Stomach (tissue), 4 donors: Measurements from ENCODE around the gene DHDH.

Experiments
- CTCF ChIP-seq, 7 experiments: fragments of 450-650 bp in 4 of 7; fragments of 200-600 bp in 3 of 7; sonication (generic) in 3 of 7; IDR thresholded peaks; one replicate each; pipeline ENCODE4 v1.5.1; 2016 to 2019; ENCODE audit warnings: antibody characterized with exemption in 7 of 7, control low read depth in 2 of 7, mild to moderate bottlenecking in 1 of 7
- POLR2A ChIP-seq, 4 donors: fragments of 450-650 bp; IDR thresholded peaks; one replicate each; pipeline ENCODE4 v1.6.1; 2016; ENCODE audit warnings: antibody characterized with exemption in 4 of 4, control low read depth in 2 of 4, mild to moderate bottlenecking in 1 of 4, moderate library complexity in 1 of 4

- TF ChIP-seq CTCF (IDR thresholded peaks at IDR 0.05) (no peak), POLR2A (IDR thresholded peaks at IDR 0.05) (no peak)
Observed at GRCh38 chr19:48933382-48933932, at the start of gene DHDH.
